Suprapubic skin (tissue), 4 donors: ENCODE results near the gene UBN1. TPM values are rescaled to one million over a fixed set of nuclear protein-coding genes. Genes with fewer than 3 reads are reported as not detected.

Experiments
- DNase-seq, 2 donors: peaks; one replicate each; pipeline ENCODE4 v3.0.0-alpha.2; 2019; ENCODE audit warnings: low spot score in 2 of 2
- H3K27ac ChIP-seq: fragments of 200-600 bp; sonication (generic); one replicate; pipeline ENCODE4 v1.5.1; 2019
- H3K27me3 ChIP-seq: fragments of 200-600 bp; sonication (generic); one replicate; pipeline ENCODE4 v1.5.1; 2019
- H3K36me3 ChIP-seq: fragments of 200-600 bp; sonication (generic); one replicate; pipeline ENCODE4 v1.5.1; 2019
- H3K4me1 ChIP-seq: fragments of 200-600 bp; sonication (generic); one replicate; pipeline ENCODE4 v1.5.1; 2019
- H3K4me3 ChIP-seq: fragments of 200-600 bp; sonication (generic); one replicate; pipeline ENCODE4 v1.5.1; 2019; ENCODE audit warnings: mild to moderate bottlenecking
- H3K9me3 ChIP-seq: fragments of 200-600 bp; sonication (generic); one replicate; pipeline ENCODE4 v1.5.1; 2019
- CTCF ChIP-seq, 2 donors: fragments of 200-600 bp in 1 of 2; fragments of 450-650 bp in 1 of 2; sonication (generic) in 1 of 2; IDR thresholded peaks; one replicate each; pipeline ENCODE4 v1.5.1; 2016 to 2019; ENCODE audit warnings: antibody characterized with exemption in 2 of 2, mild to moderate bottlenecking in 1 of 2, moderate library complexity in 1 of 2
- EP300 ChIP-seq: sonication (generic); formaldehyde crosslinking; IDR thresholded peaks from one replicate; pipeline ENCODE4 v1.6.1; 2017; ENCODE audit warnings: antibody characterized with exemption
- POLR2A ChIP-seq, 2 donors: fragments of 450-650 bp; IDR thresholded peaks; one replicate each; pipeline ENCODE4 v1.6.1; 2017; ENCODE audit warnings: antibody characterized with exemption in 2 of 2, mild to moderate bottlenecking in 2 of 2, moderate library complexity in 2 of 2
- POLR2AphosphoS5 ChIP-seq, 3 donors: sonication (generic); formaldehyde crosslinking; IDR thresholded peaks; one replicate each; pipeline ENCODE4 v1.6.1; 2017; ENCODE audit warnings: antibody characterized with exemption in 3 of 3
- WGBS: methylation state at CpG from one replicate; pipeline ENCODE4 v1.1.5; 2018; 5-methylcytosine and 5-hydroxymethylcytosine counted together
- total RNA-seq, 4 donors: library from RNA; depleted of rRNA; stranded (reverse); fragments of >200 nt; gene quantifications; one replicate each; pipeline ENCODE4 v1.1.0, GENCODE V29; 2016

UBN1 gene
- total RNA-seq, 4 donors from 2014 or later = 25.7 to 43.9 (median 38.6) TPM

GRCh38 chr16:4860727-4861342 is 13.6 kb downstream of the UBN1 start:
- Histone ChIP-seq H3K4me3 (no peak overlapping the region), H3K9me3 (no peaks in the 10 kb centered on the region), H3K36me3 (peaks cover 66% of the 10 kb centered on the region), H3K27ac (no peak overlapping the region), H3K4me1 (peaks cover 2% of the 10 kb centered on the region), H3K27me3 (no peaks in the 10 kb centered on the region)
- TF ChIP-seq POLR2A (IDR thresholded peaks at IDR 0.05) = no peak
- no peak for TF ChIP-seq CTCF (IDR thresholded peaks at IDR 0.05)
- no peak for TF ChIP-seq EP300
- TF ChIP-seq POLR2AphosphoS5 (IDR thresholded peaks at IDR 0.05) = no peak
- DNase-seq = peak in 1 of 2 donors; percentile 74
- WGBS = 88% methylated on average over 9 of the region's 14 CpGs

DNA sequence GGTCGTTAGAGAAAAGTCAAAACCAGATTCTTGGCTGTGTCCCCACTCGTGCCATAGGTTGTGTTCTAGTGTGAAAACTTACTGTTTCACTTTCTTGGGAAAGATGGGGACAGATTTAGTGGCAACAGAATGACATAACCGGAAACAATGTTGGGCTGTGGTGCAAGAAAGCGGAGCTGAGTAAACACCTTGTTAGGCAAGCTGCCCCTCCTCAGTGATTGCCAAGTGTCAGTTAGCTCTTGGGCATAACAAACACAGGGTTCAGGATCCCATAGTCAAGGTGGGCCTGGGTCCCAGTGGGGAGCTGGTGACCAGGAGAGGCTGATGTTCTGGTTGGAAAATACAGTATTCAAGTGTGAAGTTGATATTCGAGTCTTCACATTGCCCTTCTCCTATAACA is 15.4 kb downstream of the UBN1 start:
- no peak for DNase-seq
- H3K27me3 ChIP-seq = no peaks in the 10 kb centered on the region
- no peak overlapping the region for H3K27ac ChIP-seq
- no peaks in the 10 kb centered on the region for H3K9me3 ChIP-seq
- no peak overlapping the region for H3K4me3 ChIP-seq
- 68% methylated on average over 5 of the region's 5 CpGs for WGBS
- no peak for TF ChIP-seq POLR2A (IDR thresholded peaks at IDR 0.05)
- peaks cover 52% of the 10 kb centered on the region for H3K36me3 ChIP-seq
- H3K4me1 ChIP-seq = peaks cover 2% of the 10 kb centered on the region

DNA sequence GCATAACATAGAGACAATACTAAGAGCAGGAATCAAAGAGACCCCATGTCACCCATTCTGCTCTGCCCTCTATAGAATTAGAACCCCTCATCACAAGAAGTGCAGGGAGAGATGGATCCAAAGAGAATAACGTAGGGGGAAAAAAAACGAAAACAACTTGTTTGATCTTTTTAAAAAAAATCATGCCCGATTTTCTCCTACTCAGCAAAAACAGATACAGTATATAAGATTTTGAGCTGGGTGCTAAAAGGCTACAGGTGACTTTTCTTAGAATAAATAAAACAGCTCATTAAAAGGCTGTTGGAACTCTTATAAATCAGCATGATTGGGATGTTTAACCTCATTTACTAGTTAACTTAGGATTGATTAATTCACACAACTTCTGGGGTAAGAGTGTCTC is 17.4 kb downstream of the UBN1 start:
- 81% methylated on average over 3 of the region's 3 CpGs for WGBS
- DNase-seq = no peak
- Histone ChIP-seq H3K4me1 (peaks cover 16% of the 10 kb centered on the region), H3K36me3 (peaks cover 31% of the 10 kb centered on the region), H3K4me3 (no peak overlapping the region), H3K9me3 (no peaks in the 10 kb centered on the region), H3K27ac (no peak overlapping the region), H3K27me3 (no peaks in the 10 kb centered on the region)
- TF ChIP-seq POLR2A (IDR thresholded peaks at IDR 0.05) = no peak

- no peak for DNase-seq
- WGBS = 95% methylated on average over 13 of the region's 13 CpGs
- Histone ChIP-seq H3K4me1 (peaks cover 21% of the 10 kb centered on the region), H3K36me3 (peaks cover 31% of the 10 kb centered on the region), H3K9me3 (no peaks in the 10 kb centered on the region), H3K27me3 (no peaks in the 10 kb centered on the region), H3K4me3 (no peak overlapping the region), H3K27ac (no peak overlapping the region)
- TF ChIP-seq POLR2A (IDR thresholded peaks at IDR 0.05) (no peak), EP300 (no peak), POLR2AphosphoS5 (IDR thresholded peaks at IDR 0.05) (no peak), CTCF (IDR thresholded peaks at IDR 0.05) (no peak)
Measured at GRCh38 chr16:4865231-4865860, 18.1 kb downstream of the UBN1 start.

GRCh38 chr16:4866586-4866985 is 19.3 kb downstream of the UBN1 start:
- H3K36me3 ChIP-seq = peaks cover 30% of the 10 kb centered on the region
- H3K9me3 ChIP-seq = no peaks in the 10 kb centered on the region
- peaks cover 21% of the 10 kb centered on the region for H3K4me1 ChIP-seq
- no peak for DNase-seq
- H3K4me3 ChIP-seq = no peak overlapping the region
- 96% methylated on average over 12 of the region's 12 CpGs for WGBS
- H3K27me3 ChIP-seq = no peaks in the 10 kb centered on the region
- TF ChIP-seq CTCF (IDR thresholded peaks at IDR 0.05) = no peak
- TF ChIP-seq EP300 = no peak
- TF ChIP-seq POLR2A (IDR thresholded peaks at IDR 0.05) = no peak
- TF ChIP-seq POLR2AphosphoS5 (IDR thresholded peaks at IDR 0.05) = no peak
- no peak overlapping the region for H3K27ac ChIP-seq

DNA sequence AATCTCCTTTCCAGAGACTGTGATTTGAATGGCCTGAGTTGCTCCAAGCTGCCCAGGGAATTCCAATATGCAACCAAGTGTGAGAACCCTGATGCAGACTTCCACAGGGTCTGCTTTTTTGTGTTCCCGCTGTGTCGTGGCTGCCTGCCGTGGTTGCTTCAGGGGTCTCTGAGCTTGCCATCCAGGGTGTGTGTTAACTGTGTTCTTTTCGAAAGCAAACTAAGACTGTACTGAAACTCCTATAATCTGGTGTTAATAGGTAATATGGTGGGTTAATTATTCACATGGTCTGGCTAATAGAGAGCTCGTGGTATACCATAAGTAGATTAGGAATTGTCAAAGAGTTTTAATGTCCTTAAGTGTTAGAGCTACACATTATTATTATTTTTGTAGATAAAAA is 20.7 kb downstream of the UBN1 start:
- Histone ChIP-seq H3K27ac (no peak overlapping the region), H3K9me3 (no peaks in the 10 kb centered on the region), H3K4me1 (peaks cover 21% of the 10 kb centered on the region), H3K36me3 (peaks cover 41% of the 10 kb centered on the region), H3K27me3 (no peaks in the 10 kb centered on the region), H3K4me3 (no peak overlapping the region)
- WGBS = 92% methylated on average over 5 of the region's 5 CpGs
- no peak for DNase-seq
- TF ChIP-seq EP300 = no peak
- TF ChIP-seq CTCF (IDR thresholded peaks at IDR 0.05) = no peak
- no peak for TF ChIP-seq POLR2AphosphoS5 (IDR thresholded peaks at IDR 0.05)
- TF ChIP-seq POLR2A (IDR thresholded peaks at IDR 0.05) = no peak
